GM12875 (cell line): ENCODE data around the gene ZNF594.
A peak's percentile ranks its signal among the peaks of the same experiment; 100 is the strongest.
"Not testable (repeated sequence)": the region's sequence is repeated elsewhere in the genome, so short reads cannot be mapped to it uniquely, and the experiment has no call there.

Source experiments
- H3K4me3 ChIP-seq: one replicate; pipeline ENCODE4 v1.5.1; 2011; ENCODE audit warnings: low read depth, low read length, control low read depth
- CTCF ChIP-seq: IDR thresholded peaks from 2 replicates; pipeline ENCODE4 v1.5.1; 2011; ENCODE audit warnings: low read depth, mild to moderate bottlenecking, control low read depth, inconsistent platforms, low read length, moderate library complexity, borderline replicate concordance; ENCODE audit not compliant: insufficient read depth

The ZNF594 gene

GRCh38 chr17:5191541-5192417, at the start of gene ZNF594:
ZNF594 (minus strand) TSS chr17:5191868; CDS start chr17:5184256, 7,612 bp downstream.
- H3K4me3 ChIP-seq, result peak within 1 kb of the TSS; percentile 95
- TF ChIP-seq CTCF, result peak; percentile 87

- H3K4me3 ChIP-seq, result not testable (repeated sequence)
Measured at GRCh38 chr17:5239769-5240168, 48.1 kb upstream of the ZNF594 start.

GRCh38 chr17:5238333-5238732, 46.7 kb upstream of the ZNF594 start:
- no peak overlapping the region for H3K4me3 ChIP-seq
- TF ChIP-seq CTCF, result no peak

GRCh38 chr17:5237541-5238016, 45.9 kb upstream of the ZNF594 start:
- no peak overlapping the region for H3K4me3 ChIP-seq
- peak; percentile 82 for TF ChIP-seq CTCF

GRCh38 chr17:5236938-5237540, 45.4 kb upstream of the ZNF594 start:
- TF ChIP-seq CTCF, result no peak
- no peak overlapping the region for H3K4me3 ChIP-seq

- H3K4me3 ChIP-seq, result peak within 1 kb of the TSS; percentile 83
- no peak for TF ChIP-seq CTCF
Measured at GRCh38 chr17:5234645-5235576, 43.2 kb upstream of the ZNF594 start, which contains the start of gene SCIMP. SCIMP (minus strand) TSS chr17:5234860; CDS start chr17:5234755, 105 bp downstream.

- peak overlapping the region; percentile 83 for H3K4me3 ChIP-seq
Measured at GRCh38 chr17:5233492-5233891, 41.8 kb upstream of the ZNF594 start.
